Upper lobe of left lung (tissue), 6 donors: ENCODE measurements around the gene TRIM9. TPM values are rescaled to one million over a fixed set of nuclear protein-coding genes. Genes with fewer than 3 reads are reported as not detected.

Experiments used
- ATAC-seq, 2 donors: fragments of 200-7000 bp; cut with Tn5 transposase; one replicate each; pipeline ENCODE4 v1.9.1; 2022; ENCODE audit warnings: mild to moderate bottlenecking in 2 of 2, moderate library complexity in 2 of 2; ENCODE audit not compliant: low FRiP score in 2 of 2
- DNase-seq, 2 donors: peaks; one replicate each; pipeline ENCODE4 v3.0.0-alpha.2; 2019 to 2020
- H3K27ac ChIP-seq, 4 donors: fragments of 200-600 bp; sonication (generic); one replicate each; pipeline ENCODE4 v1.5.1; 2016 to 2019
- H3K27me3 ChIP-seq, 4 donors: fragments of 200-600 bp; sonication (generic); one replicate each; pipeline ENCODE4 v1.5.1; 2017 to 2019
- H3K36me3 ChIP-seq, 4 donors: fragments of 200-600 bp; sonication (generic); one replicate each; pipeline ENCODE4 v1.5.1; 2016 to 2019
- H3K4me1 ChIP-seq, 4 donors: fragments of 200-600 bp; sonication (generic); one replicate each; pipeline ENCODE4 v1.5.1; 2018 to 2019
- H3K4me3 ChIP-seq, 4 donors: fragments of 200-600 bp; sonication (generic); one replicate each; pipeline ENCODE4 v1.5.1; 2017 to 2019; ENCODE audit warnings: mild to moderate bottlenecking in 2 of 4, moderate library complexity in 1 of 4
- H3K9me3 ChIP-seq, 4 donors: fragments of 200-600 bp; sonication (generic); one replicate each; pipeline ENCODE4 v1.5.1; 2018 to 2019
- CTCF ChIP-seq, 6 experiments: fragments of 450-650 bp in 4 of 6; fragments of 200-600 bp in 2 of 6; sonication (generic) in 2 of 6; IDR thresholded peaks; one replicate each; pipeline ENCODE4 v1.5.1; 2016 to 2019; ENCODE audit warnings: antibody characterized with exemption in 6 of 6
- EP300 ChIP-seq, 4 donors: sonication (generic); formaldehyde crosslinking; IDR thresholded peaks; one replicate each; pipeline ENCODE4 v1.5.1; 2017; ENCODE audit warnings: antibody characterized with exemption in 4 of 4, control low read depth in 2 of 4
- POLR2A ChIP-seq, 4 donors: fragments of 450-650 bp; IDR thresholded peaks; one replicate each; pipeline ENCODE4 v1.5.1; 2016 to 2017; ENCODE audit warnings: antibody characterized with exemption in 4 of 4, mild to moderate bottlenecking in 2 of 4
- POLR2AphosphoS5 ChIP-seq, 2 donors: sonication (generic); formaldehyde crosslinking; IDR thresholded peaks; one replicate each; pipeline ENCODE4 v1.5.1; 2017; ENCODE audit warnings: antibody characterized with exemption in 2 of 2
- WGBS, 2 donors: methylation state at CpG; one replicate each; pipeline ENCODE4 v1.1.5; 2017 to 2018; 5-methylcytosine and 5-hydroxymethylcytosine counted together
- total RNA-seq, 6 donors: library from RNA; depleted of rRNA in 4 of 6; stranded (reverse); fragments of >200 nt in 4 of 6; gene quantifications; one replicate each; pipeline versions ENCODE4 v1.1.0 to v1.2.1, GENCODE V29; 2016 to 2021
- donor health status: DM: no; HTN: no; CAD: no; lungs with moderate emphysema.
- donor health status: DM: no; HTN: yes; CAD: no; lungs with severe emphysema.

The TRIM9 gene
- total RNA-seq, 6 donors from 2014 or later, result 0.30 to 3.1 (median 0.78) TPM

- 89 to 92% methylated on average over 7 to 11 of the region's 11 CpGs for WGBS, 2 donors
- H3K27me3 ChIP-seq, result no peaks in the 10 kb centered on the region
- TF ChIP-seq CTCF (IDR thresholded peaks at IDR 0.05) (no peak), POLR2AphosphoS5 (IDR thresholded peaks at IDR 0.05) (no peak), EP300 (IDR thresholded peaks at IDR 0.05) (no peak), POLR2A (IDR thresholded peaks at IDR 0.05) (no peak)
- no peak for ATAC-seq
- H3K9me3 ChIP-seq, result no peaks in the 10 kb centered on the region
- no peaks in the 10 kb centered on the region for H3K36me3 ChIP-seq
- no peak overlapping the region for H3K4me3 ChIP-seq
- peak in 1 of 2 donors; percentile 46 for DNase-seq
- H3K4me1 ChIP-seq, result no peaks in the 10 kb centered on the region
- H3K27ac ChIP-seq, result no peak overlapping the region
These were observed 122.2 kb downstream of the TRIM9 start for GRCh38 chr14:50972734-50973133.

- Histone ChIP-seq H3K4me3 (no peak overlapping the region), H3K4me1 (no peaks in the 10 kb centered on the region), H3K36me3 (no peaks in the 10 kb centered on the region), H3K9me3 (no peaks in the 10 kb centered on the region), H3K27me3 (no peaks in the 10 kb centered on the region), H3K27ac (no peak overlapping the region)
- TF ChIP-seq POLR2AphosphoS5 (IDR thresholded peaks at IDR 0.05), result no peak
- TF ChIP-seq CTCF (IDR thresholded peaks at IDR 0.05), result no peak
- TF ChIP-seq POLR2A (IDR thresholded peaks at IDR 0.05), result no peak
- TF ChIP-seq EP300 (IDR thresholded peaks at IDR 0.05), result no peak
- DNase-seq (no peak), ATAC-seq (no peak)
- 86 to 87% methylated on average over 6 of the region's 6 CpGs for WGBS, 2 donors
These were observed 123.8 kb downstream of the TRIM9 start for GRCh38 chr14:50970886-50971781.

- WGBS, 2 donors, result 31 to 40% methylated on average over 2 of the region's 2 CpGs
- TF ChIP-seq EP300 (IDR thresholded peaks at IDR 0.05), result no peak
- peak in 1 of 2 donors; percentile 37 for TF ChIP-seq POLR2AphosphoS5 (IDR thresholded peaks at IDR 0.05)
- no peak overlapping the region for H3K4me3 ChIP-seq
- ATAC-seq, result peak; percentile 62 to 69
- no peaks in the 10 kb centered on the region for H3K9me3 ChIP-seq
- no peak for DNase-seq
- H3K36me3 ChIP-seq, result no peaks in the 10 kb centered on the region
- peak overlapping the region; percentile 21 to 69 (median 55) for H3K27ac ChIP-seq
- H3K4me1 ChIP-seq, result peaks cover 0 to 6% (median 2%) of the 10 kb centered on the region in 4 donors
- H3K27me3 ChIP-seq, result no peaks in the 10 kb centered on the region
These were observed 127.1 kb downstream of the TRIM9 start for GRCh38 chr14:50967790-50968189.

GRCh38 chr14:50967103-50967502 lies 127.8 kb downstream of the TRIM9 start:
- Histone ChIP-seq H3K4me1 (peaks cover 0 to 8% (median 5%) of the 10 kb centered on the region in 4 donors), H3K27ac (peak overlapping the region in 2 of 4 donors; percentile 1 to 69), H3K4me3 (no peak overlapping the region), H3K27me3 (no peaks in the 10 kb centered on the region), H3K36me3 (no peaks in the 10 kb centered on the region), H3K9me3 (no peaks in the 10 kb centered on the region)
- 47 to 50% methylated on average over 3 of the region's 3 CpGs for WGBS, 2 donors
- no peak for DNase-seq
- ATAC-seq, result no peak
- TF ChIP-seq POLR2A (IDR thresholded peaks at IDR 0.05) (no peak), EP300 (IDR thresholded peaks at IDR 0.05) (no peak), POLR2AphosphoS5 (IDR thresholded peaks at IDR 0.05) (no peak), CTCF (IDR thresholded peaks at IDR 0.05) (no peak)

- TF ChIP-seq POLR2AphosphoS5 (IDR thresholded peaks at IDR 0.05) (no peak), CTCF (IDR thresholded peaks at IDR 0.05) (no peak), POLR2A (IDR thresholded peaks at IDR 0.05) (no peak), EP300 (IDR thresholded peaks at IDR 0.05) (no peak)
- 29 to 31% methylated on average over 5 of the region's 5 CpGs for WGBS, 2 donors
- Histone ChIP-seq H3K27ac (no peak overlapping the region), H3K9me3 (no peaks in the 10 kb centered on the region), H3K4me3 (no peak overlapping the region), H3K27me3 (no peaks in the 10 kb centered on the region), H3K36me3 (no peaks in the 10 kb centered on the region), H3K4me1 (peaks cover 10 to 21% (median 18%) of the 10 kb centered on the region in 4 donors)
- peak in 1 of 2 donors; percentile 44 for DNase-seq
- no peak for ATAC-seq
These were observed 130.1 kb downstream of the TRIM9 start for GRCh38 chr14:50964683-50965390.
